ENCODE results near the gene ELFN1. TPM values are rescaled to one million over a fixed set of nuclear protein-coding genes. Genes with fewer than 3 reads are reported as not detected.

ELFN1 gene
- total RNA-seq, 4 donors from 2014 or later, result 0.51 to 6.7 (median 3.6) TPM

DNA sequence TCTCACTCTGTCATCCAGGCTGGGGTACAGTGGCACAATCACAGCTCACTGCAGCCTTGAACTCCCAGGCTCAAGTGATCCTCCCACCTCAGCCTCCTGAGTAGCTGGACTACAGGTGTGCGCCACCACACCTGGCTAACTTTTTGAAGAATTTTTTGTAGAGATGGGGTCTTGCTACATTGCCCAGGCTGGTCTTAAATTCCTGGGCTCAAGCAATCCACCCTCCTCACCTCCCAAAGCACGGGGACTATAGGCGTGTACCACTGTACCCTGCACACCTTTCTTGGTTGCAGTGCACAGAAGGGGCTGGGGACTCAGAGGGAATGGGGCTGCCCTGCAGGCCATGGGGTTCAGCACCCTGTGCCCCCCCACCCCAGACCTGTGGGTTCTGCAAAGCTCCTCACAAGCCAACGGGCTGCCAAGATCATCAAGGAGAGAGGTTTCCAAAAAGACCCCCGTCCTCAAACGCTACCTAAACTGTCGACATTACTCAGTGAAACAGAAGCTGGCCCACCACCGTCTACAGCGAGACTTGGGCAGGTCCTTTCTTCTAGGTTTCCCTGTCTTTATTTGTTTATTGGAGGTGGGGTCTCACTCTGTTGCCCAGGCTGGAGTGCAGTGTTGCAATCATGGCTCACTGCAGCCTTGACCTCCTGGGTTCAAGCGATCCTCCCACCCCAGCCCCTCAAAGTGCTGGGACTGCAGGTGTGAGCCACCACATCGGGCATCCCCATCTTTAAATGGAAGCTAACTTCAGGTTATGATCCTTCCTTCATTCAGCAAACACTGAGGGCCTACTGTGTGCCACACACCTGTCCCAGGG, 26.6 kb upstream of the ELFN1 start:
- DNase-seq, result no peak
- no peak overlapping the region for H3K4me3 ChIP-seq
- intact Hi-C loops (cut with DNase I; ENCODE audit: low total_unique reads), result no loop called here
- peaks cover 0 to 16% of the 10 kb centered on the region in 2 donors for H3K4me1 ChIP-seq
- no peaks in the 10 kb centered on the region for H3K27me3 ChIP-seq
- no peak for TF ChIP-seq POLR2A (IDR thresholded peaks at IDR 0.05)
- TF ChIP-seq, protein P1, sequence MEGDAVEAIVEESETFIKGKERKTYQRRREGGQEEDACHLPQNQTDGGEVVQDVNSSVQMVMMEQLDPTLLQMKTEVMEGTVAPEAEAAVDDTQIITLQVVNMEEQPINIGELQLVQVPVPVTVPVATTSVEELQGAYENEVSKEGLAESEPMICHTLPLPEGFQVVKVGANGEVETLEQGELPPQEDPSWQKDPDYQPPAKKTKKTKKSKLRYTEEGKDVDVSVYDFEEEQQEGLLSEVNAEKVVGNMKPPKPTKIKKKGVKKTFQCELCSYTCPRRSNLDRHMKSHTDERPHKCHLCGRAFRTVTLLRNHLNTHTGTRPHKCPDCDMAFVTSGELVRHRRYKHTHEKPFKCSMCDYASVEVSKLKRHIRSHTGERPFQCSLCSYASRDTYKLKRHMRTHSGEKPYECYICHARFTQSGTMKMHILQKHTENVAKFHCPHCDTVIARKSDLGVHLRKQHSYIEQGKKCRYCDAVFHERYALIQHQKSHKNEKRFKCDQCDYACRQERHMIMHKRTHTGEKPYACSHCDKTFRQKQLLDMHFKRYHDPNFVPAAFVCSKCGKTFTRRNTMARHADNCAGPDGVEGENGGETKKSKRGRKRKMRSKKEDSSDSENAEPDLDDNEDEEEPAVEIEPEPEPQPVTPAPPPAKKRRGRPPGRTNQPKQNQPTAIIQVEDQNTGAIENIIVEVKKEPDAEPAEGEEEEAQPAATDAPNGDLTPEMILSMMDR (IDR thresholded peaks at IDR 0.05), result no peak
- no peaks in the 10 kb centered on the region for H3K9me3 ChIP-seq
- H3K36me3 ChIP-seq, result no peaks in the 10 kb centered on the region
- no peak overlapping the region for H3K27ac ChIP-seq

DNA sequence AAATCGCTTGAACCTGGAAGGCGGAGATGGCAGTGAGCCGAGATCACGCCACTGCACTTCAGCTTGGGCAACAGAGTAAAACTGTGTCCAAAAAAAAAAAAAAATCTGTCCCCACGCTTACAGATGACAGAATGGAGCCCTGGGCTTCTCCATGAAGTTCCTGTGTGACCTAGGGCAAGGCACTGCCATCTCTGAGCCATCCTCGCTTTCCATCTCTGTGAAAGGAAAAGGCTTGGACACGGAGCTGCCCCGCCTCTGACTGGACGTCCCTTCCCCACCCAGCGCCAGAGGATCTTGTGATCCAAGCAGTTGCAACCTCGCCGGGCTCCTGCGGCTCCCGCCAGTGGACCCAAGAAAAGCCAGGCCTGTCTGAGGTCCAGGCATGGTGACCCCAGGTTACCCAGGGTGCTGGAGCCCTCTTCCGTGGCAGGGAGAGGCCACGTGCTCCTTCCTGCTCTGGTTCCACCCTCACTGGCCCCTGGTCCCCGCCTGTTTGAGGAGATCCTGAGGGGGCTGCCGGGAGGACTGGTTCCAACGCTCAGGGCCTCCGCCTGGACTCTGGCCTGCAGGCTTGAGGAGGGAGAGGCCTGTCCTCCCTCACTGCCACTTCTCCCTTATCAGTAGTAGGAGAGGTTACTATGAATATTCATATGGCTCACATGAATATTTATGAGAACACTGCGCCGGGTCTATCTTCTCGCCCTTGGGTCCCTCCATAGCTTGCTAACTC, 25.6 kb upstream of the ELFN1 start:
- Histone ChIP-seq H3K9me3 (no peaks in the 10 kb centered on the region), H3K4me1 (peaks cover 0 to 16% of the 10 kb centered on the region in 2 donors), H3K4me3 (no peak overlapping the region), H3K27ac (no peak overlapping the region), H3K36me3 (no peaks in the 10 kb centered on the region), H3K27me3 (no peaks in the 10 kb centered on the region)
- intact Hi-C loops (cut with DNase I; ENCODE audit: low total_unique reads), result no loop called here
- DNase-seq, result no peak
- TF ChIP-seq, protein P1 (IDR thresholded peaks at IDR 0.05), result no peak
- TF ChIP-seq POLR2A (IDR thresholded peaks at IDR 0.05), result no peak

DNA sequence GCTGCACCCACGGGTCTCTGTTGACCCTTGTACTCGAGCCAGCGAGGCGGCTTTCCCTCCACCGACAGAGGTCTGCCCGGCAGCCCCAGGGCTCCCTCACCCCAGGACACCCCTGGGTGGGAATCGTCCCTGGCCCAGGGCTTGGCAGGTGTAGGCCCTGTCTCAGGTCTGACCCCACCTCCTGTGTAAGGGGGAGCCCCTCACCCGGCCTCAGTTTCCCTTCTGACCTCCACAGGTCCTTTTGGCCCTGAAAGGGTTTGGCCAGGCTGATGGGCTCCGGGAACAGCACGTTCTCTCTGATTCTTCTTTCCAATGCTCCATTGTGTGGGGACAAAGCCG, 25.0 kb upstream of the ELFN1 start:
- Histone ChIP-seq H3K4me1 (peaks cover 0 to 16% of the 10 kb centered on the region in 2 donors), H3K36me3 (no peaks in the 10 kb centered on the region), H3K9me3 (no peaks in the 10 kb centered on the region), H3K27ac (no peak overlapping the region), H3K4me3 (no peak overlapping the region), H3K27me3 (no peaks in the 10 kb centered on the region)
- DNase-seq, result no peak
- no peak for TF ChIP-seq POLR2A (IDR thresholded peaks at IDR 0.05)
- TF ChIP-seq, protein P1 (IDR thresholded peaks at IDR 0.05), result no peak
- intact Hi-C loops (cut with DNase I; ENCODE audit: low total_unique reads), result no loop called here

DNA sequence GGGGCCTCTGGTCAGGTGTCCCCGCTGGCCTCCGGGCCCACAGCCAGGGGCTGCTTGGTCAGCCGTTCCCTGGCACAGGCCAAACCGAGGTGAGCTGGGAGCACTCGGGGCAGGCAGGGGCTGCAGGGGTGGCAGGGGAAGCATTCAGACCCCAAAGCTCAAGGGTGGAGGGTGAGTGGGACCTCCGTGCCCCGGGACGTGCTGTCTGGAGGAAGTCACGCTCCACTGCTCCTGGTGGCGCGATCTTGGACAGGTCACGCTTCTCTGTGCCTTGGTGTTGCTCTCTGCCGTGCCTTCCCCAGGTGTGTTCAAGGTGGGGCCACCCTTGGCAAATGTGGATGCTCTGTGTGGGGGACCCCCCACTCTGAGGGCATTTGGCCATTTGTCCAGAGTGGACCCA, 24.6 kb upstream of the ELFN1 start:
- DNase-seq, result no peak
- intact Hi-C loops (cut with DNase I; ENCODE audit: low total_unique reads), result no loop called here
- H3K27me3 ChIP-seq, result no peaks in the 10 kb centered on the region

More for the DNA sequence above, 24.6 kb upstream of the ELFN1 start:
- Histone ChIP-seq H3K4me1 (peaks cover 0 to 16% of the 10 kb centered on the region in 2 donors), H3K4me3 (no peak overlapping the region), H3K9me3 (no peaks in the 10 kb centered on the region), H3K27ac (no peak overlapping the region), H3K36me3 (no peaks in the 10 kb centered on the region)
- no peak for TF ChIP-seq POLR2A (IDR thresholded peaks at IDR 0.05)
- TF ChIP-seq, protein P1 (IDR thresholded peaks at IDR 0.05), result no peak

All from uterus (tissue), 4 donors.